ENCODE measurements around the gene MAP3K15.

MAP3K15 gene

GRCh38 chrX:19556202-19556601, 40.9 kb upstream of the MAP3K15 start:
- TF ChIP-seq, protein P1, sequence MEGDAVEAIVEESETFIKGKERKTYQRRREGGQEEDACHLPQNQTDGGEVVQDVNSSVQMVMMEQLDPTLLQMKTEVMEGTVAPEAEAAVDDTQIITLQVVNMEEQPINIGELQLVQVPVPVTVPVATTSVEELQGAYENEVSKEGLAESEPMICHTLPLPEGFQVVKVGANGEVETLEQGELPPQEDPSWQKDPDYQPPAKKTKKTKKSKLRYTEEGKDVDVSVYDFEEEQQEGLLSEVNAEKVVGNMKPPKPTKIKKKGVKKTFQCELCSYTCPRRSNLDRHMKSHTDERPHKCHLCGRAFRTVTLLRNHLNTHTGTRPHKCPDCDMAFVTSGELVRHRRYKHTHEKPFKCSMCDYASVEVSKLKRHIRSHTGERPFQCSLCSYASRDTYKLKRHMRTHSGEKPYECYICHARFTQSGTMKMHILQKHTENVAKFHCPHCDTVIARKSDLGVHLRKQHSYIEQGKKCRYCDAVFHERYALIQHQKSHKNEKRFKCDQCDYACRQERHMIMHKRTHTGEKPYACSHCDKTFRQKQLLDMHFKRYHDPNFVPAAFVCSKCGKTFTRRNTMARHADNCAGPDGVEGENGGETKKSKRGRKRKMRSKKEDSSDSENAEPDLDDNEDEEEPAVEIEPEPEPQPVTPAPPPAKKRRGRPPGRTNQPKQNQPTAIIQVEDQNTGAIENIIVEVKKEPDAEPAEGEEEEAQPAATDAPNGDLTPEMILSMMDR (conservative IDR thresholded peaks at IDR 0.05; ENCODE audit: low read depth, low read length): no peak
- no peak for DNase-seq (ENCODE audit: low read depth)
- no peak overlapping the region for H3K4me3 ChIP-seq (ENCODE audit: low read length)

DNA sequence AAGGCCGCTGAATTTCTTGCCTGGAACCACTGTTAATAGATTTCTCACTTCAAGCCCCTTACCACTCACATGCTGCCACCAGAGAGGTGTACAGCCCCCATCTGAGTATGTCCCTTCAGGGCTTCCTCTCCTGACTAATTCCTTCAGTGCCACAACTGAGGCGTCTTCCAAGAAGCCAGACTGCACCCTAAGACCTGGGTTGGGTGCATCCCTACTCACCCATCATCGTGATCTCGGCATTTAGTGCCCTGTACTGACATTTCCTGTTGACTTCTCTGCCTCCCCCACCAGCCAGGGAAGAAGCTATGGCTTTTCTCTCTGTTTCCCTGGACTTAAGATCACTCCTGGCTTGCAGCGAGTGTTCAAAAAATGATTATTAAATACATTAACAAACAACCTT, 40.4 kb upstream of the MAP3K15 start:
- TF ChIP-seq, protein P1 (conservative IDR thresholded peaks at IDR 0.05; ENCODE audit: low read depth, low read length): no peak
- no peak overlapping the region for H3K4me3 ChIP-seq (ENCODE audit: low read length)
- no peak for DNase-seq (ENCODE audit: low read depth)

DNA sequence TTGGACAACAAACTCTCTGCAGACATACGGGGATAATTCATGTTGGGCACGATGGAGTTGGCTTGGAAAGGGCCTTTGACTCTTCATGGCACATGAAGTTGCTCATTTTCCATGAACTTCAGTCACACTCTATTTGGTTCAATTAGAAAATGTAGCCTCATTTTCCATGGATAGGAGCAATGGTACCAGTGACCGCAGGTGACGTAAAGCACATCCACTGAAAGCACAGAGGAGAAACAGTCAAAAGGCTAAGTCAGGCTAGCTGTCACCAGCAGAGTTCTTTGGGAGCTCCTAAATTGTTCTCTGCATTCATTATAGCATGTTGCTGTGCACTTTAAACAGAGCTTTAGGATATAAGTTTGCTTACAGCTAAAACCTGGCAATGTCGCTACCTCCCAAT, 39.9 kb upstream of the MAP3K15 start:
- no peak for DNase-seq (ENCODE audit: low read depth)
- TF ChIP-seq, protein P1 (conservative IDR thresholded peaks at IDR 0.05; ENCODE audit: low read depth, low read length): no peak
- H3K4me3 ChIP-seq (ENCODE audit: low read length): no peak overlapping the region

- DNase-seq (ENCODE audit: low read depth): no peak
- no peak overlapping the region for H3K4me3 ChIP-seq (ENCODE audit: low read length)
- TF ChIP-seq, protein P1 (conservative IDR thresholded peaks at IDR 0.05; ENCODE audit: low read depth, low read length): no peak
Observed at GRCh38 chrX:19554786-19555185, 39.5 kb upstream of the MAP3K15 start.

- TF ChIP-seq, protein P1 (conservative IDR thresholded peaks at IDR 0.05; ENCODE audit: low read depth, low read length): no peak
- no peak for DNase-seq (ENCODE audit: low read depth)
- no peak overlapping the region for H3K4me3 ChIP-seq (ENCODE audit: low read length)
Observed at GRCh38 chrX:19552793-19553192, 37.5 kb upstream of the MAP3K15 start.

- no peak for DNase-seq (ENCODE audit: low read depth)
- H3K4me3 ChIP-seq (ENCODE audit: low read length): no peak overlapping the region
- TF ChIP-seq, protein P1 (conservative IDR thresholded peaks at IDR 0.05; ENCODE audit: low read depth, low read length): no peak
Observed at GRCh38 chrX:19549838-19550237, 34.5 kb upstream of the MAP3K15 start.

GRCh38 chrX:19548934-19549333, 33.6 kb upstream of the MAP3K15 start:
- no peak for DNase-seq (ENCODE audit: low read depth)
- TF ChIP-seq, protein P1 (conservative IDR thresholded peaks at IDR 0.05; ENCODE audit: low read depth, low read length): no peak
- H3K4me3 ChIP-seq (ENCODE audit: low read length): no peak overlapping the region
